Measurements from ENCODE around the gene CFAP299.

CFAP299 gene

DNA sequence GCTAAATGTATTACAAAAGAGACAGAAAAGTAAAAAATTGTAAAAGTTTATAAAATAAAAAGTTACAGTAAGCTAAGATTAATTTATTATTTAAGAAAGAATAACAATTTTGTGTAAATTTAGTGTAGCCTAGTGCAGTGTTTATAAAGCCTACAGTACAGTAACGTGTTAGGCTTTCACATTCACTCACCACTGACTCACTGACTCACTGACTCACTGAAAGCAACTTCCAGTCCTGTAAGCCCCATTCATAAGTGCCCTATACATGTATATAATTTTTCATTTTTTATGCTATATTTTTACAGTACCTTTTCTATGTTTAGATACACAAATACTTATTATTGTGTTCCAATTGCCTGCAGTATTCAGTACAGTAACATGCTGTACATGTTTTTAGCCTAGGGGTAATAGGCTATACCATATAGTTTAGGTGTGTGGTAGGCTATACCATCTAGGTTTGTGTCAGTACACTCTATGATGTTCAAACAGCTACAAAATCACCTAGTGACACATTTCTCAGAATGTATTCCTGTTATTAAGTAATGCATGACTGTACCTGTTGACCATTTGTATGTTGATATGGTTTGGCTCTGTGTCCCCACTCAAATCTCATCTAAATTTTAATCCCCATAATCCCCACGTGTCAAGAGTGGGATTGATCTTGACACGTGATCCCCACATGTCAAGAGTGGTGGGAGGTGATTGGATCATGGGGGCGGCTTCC lies 57.9 kb downstream of the CFAP299 start:
- peak; percentile 75 for DNase-seq

GRCh38 chr4:80393970-80394250 lies 58.4 kb downstream of the CFAP299 start:
- no peak for DNase-seq

GRCh38 chr4:80407246-80407645 lies 71.7 kb downstream of the CFAP299 start:
- peak; percentile 48 for DNase-seq

- peak; percentile 17 for DNase-seq
Observed at GRCh38 chr4:80409809-80410208, 74.3 kb downstream of the CFAP299 start.

- no peak for DNase-seq
Observed at GRCh38 chr4:80412322-80412721, 76.8 kb downstream of the CFAP299 start.

DNA sequence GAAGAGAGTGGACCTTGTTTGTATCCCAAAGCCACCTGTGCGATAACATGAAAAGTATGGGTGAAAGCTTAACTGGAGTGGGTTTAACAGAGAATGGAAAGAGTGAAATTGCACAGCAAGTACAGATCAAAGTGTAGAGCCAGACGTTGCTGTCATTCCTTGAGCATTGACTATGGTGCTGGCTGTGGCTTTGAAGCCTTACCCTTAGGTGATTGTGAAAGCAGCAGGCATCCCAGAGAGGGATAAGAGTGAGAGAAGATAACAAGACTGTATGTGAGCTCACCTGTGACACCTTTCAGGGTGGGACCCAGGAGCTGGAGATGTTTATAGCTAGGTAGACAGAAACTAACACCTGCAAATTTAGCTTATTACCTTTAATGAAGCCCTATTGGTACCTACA lies 77.6 kb downstream of the CFAP299 start:
- no peak for DNase-seq

- DNase-seq: no peak
Observed at GRCh38 chr4:80417019-80417418, 81.5 kb downstream of the CFAP299 start.

DNA sequence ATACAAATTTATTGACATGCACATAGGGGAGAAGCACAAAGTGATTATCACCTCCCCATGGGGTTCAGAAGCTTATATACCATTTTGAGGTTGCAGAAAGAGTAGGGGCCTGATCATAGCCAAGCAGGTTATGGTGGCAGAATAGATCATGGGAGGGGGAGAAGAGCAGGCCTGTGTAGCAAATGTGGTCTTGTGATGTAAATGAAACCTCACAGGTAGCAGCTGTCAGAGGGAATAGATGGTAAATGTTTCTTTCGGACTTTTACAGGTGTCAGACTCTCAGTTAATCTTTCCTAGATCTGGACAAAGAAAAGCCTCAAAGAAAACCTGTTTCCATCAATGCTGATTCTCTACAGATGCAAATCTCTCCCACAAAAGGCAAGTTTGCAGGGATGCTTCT lies 84.4 kb downstream of the CFAP299 start:
- no peak for DNase-seq

GRCh38 chr4:80420638-80421037 lies 85.1 kb downstream of the CFAP299 start:
- no peak for DNase-seq

DNA sequence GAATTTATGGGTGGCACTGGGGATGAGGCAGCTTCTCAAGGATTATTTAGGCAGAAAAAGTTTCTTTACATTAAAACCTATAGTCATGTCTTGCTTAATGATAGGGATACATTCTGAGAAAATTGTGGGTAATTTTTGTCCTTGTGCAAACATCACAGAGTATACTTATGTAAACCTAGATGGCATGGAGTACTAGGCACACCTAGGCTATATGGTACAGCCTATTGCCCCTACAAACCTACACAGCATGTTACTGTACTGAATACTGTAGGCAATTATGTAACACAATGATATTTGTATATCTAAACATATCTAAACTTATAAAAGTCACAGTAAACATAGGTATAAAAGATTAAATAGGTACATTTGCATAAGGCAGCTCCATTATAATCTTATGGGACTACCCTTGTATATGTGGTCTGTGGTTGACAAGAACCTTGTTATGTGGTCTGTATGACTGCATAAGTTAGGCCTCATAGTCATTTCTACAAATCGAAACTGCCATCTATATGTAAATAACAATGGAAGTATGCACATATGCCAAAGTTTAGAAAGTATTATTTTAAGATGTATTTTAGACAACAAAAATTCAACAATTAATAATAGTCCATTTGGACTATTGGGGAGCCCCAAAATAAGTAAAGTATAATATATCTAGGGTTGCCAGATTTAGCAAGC lies 87.3 kb downstream of the CFAP299 start:
- no peak for DNase-seq

DNA sequence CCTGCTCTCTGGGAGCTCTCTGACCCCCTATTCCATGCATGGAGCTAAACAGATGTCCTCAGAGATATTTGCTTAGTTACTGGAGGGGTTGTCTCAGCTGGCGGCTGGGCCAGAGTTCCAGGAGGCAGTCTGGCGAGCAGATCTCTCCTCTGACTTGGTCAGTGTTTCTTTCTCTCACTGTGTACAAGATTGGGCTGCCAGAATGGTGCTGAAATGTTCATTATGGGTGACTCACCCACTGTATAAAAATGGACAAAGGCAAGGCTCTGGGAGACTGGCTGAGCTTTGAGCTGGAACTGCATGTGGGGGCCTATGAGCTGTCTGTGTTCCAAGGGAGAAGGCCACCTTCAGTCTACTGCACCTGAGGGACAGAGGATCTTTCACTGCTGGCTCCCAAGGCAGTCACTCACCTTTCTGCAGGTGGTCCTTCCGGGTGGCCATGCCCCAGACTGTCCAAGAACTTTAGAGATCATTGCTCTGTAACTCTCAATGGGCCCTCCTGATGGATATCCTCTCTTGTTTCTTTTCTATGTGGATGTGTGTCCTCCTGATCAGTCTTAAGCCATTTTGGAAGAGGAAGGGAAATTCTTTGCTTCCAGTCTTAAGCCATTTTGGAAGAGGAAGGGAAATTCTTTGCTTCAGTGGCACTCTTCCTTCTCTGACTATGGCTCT lies 88.2 kb downstream of the CFAP299 start:
- DNase-seq: no peak

DNA sequence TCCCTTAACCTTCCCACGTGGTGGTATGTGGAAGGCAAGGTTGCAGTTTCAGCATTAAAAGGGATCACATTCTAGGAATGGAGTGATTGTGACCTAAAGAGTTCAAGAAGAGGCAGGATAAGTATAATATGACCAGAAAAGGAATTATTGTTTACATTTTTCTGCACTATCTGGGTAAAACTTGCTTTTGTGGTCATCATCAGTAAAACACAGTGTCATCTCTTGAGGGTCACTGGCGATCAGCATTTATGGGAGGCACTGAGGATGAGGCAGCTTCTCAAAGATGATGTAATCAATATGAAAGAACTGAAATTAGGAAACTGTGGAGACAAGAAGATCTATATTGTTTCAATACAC lies 88.7 kb downstream of the CFAP299 start:
- DNase-seq: no peak

- no peak for DNase-seq
Observed at GRCh38 chr4:80425124-80426100, 89.9 kb downstream of the CFAP299 start.

- no peak for DNase-seq
Observed at GRCh38 chr4:80431203-80431965, 95.9 kb downstream of the CFAP299 start.

- peak; percentile 35 for DNase-seq
Observed at GRCh38 chr4:80434238-80434637, 98.7 kb downstream of the CFAP299 start.

DNA sequence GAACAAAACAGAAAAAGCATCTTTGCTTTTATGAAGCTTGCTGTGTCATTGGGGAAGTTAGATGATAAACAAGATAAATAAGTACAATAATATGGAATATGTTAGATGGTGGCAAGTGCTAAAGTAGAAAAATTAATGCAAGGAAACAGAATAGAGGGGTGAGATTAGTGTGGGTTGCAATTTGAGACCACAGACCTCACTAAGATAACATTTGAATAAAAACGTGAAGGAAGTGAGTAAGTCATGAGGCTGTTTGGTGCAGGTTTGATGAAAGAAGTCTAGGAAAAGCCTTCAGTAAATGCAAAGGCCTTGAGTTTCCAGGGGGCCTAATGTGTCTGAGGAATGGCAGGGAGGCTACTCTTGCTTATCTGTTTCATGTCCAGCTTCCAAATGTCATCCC lies 102.5 kb downstream of the CFAP299 start:
- DNase-seq: no peak

GRCh38 chr4:80439294-80440061 lies 103.9 kb downstream of the CFAP299 start:
- DNase-seq: peak; percentile 16

- DNase-seq: peak; percentile 15
Observed at GRCh38 chr4:80446248-80446647, 110.7 kb downstream of the CFAP299 start.

- peak; percentile 67 for DNase-seq
Observed at GRCh38 chr4:80446664-80447063, 111.1 kb downstream of the CFAP299 start.

- no peak for DNase-seq
Observed at GRCh38 chr4:80447493-80447892, 112.0 kb downstream of the CFAP299 start.

DNA sequence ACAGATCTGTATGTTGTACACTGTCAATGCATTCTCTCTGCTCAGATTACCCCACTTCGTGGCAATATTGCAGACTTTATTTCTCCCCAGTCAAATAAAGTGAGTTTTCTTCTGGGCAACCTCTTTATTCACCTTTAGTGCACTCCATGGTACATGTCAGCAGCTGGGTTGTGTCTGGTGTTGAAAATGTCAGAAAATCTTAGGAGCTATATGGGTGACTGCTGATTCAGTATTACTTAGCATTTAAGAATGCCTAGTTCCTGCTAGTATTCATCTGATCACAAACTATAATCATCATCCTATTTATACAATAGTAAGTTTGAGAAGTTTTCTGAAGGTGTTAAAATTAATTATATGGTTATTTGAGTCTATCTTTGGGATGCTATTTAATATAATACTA lies 112.5 kb downstream of the CFAP299 start:
- no peak for DNase-seq

DNA sequence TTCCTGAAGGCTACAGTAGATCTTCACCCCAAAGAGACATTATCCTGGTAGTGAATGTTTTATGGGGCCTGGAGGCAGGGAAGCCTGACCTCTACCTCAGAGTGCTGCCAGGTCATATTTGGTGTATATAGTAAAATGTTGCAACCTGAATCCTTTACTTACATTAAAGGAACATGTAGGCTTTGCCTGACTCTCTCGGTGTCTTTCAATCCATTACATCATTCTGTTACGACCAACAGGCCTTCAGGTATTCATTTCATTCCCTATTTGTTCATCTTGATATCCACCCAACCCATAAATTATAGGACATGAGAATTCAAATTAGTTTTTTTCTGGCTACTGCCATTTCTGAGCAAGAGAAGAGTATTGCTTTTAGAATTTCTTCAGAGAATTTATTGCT lies 116.5 kb downstream of the CFAP299 start:
- DNase-seq: no peak

Data from fibroblast of skin of right quadriceps (primary cell).